Left colon (tissue), 2 donors: ENCODE measurements around the gene ZFP36. TPM values are rescaled to one million over a fixed set of nuclear protein-coding genes. Genes with fewer than 3 reads are reported as not detected.
"Not testable (repeated sequence)": the region's sequence is repeated elsewhere in the genome, so short reads cannot be mapped to it uniquely, and the experiment has no call there.

Experiments
- ATAC-seq: fragments of 200-7000 bp; cut with Tn5 transposase; one replicate; pipeline ENCODE4 v1.9.1; 2020; ENCODE audit warnings: mild to moderate bottlenecking, moderate library complexity
- DNase-seq, 2 donors: peaks; one replicate each; pipeline ENCODE4 v3.0.0-alpha.2; 2020
- intact Hi-C, 2 donors: fragments of 100-400 bp; cut with DNase I in 1 of 2; cut with micrococcal nuclease in 1 of 2; formaldehyde crosslinking; loops; one replicate each; pipeline versions ENCODE4 v1.11.2 to v1.14.0; 2022; cut with DNase I, micrococcal nuclease
- total RNA-seq, 2 donors: library from RNA; stranded (reverse); fragmentation: NEBNext Ultra II Directional; extraction: Animal tissue kit (Norgen Biotek cat#: 25700); gene quantifications; one replicate each; pipeline ENCODE4 v1.2.1, GENCODE V29; 2021
- donor health status: DM: no; HTN: no; CAD: no.
- donor health status: DM: yes; HTN: yes; CAD: no.

The ZFP36 gene
- total RNA-seq, 2 donors from 2014 or later = 152 to 391 TPM

- DNase-seq = no peak
- intact Hi-C loops = no loop called here
- no peak for ATAC-seq
Measured at GRCh38 chr19:39432677-39433025, 26.0 kb downstream of the ZFP36 start.

- DNase-seq (no peak), ATAC-seq (no peak)
- intact Hi-C loops = no loop called here
Measured at GRCh38 chr19:39433480-39434079, 26.9 kb downstream of the ZFP36 start.

- intact Hi-C loops = no loop called here
- no peak for DNase-seq
- no peak for ATAC-seq
Measured at GRCh38 chr19:39434123-39435076, 27.8 kb downstream of the ZFP36 start.

GRCh38 chr19:39435499-39436349 is 29.1 kb downstream of the ZFP36 start, which contains the start of gene RPS16:
RPS16 (minus strand) TSS chr19:39435949; CDS start chr19:39435895, 54 bp downstream.
- peak; percentile 99 for DNase-seq
- ATAC-seq = peak; percentile 97
- intact Hi-C loops = no loop called here

GRCh38 chr19:39436350-39436716 is 29.7 kb downstream of the ZFP36 start:
- no peak for DNase-seq
- intact Hi-C loops = no loop called here
- no peak for ATAC-seq

GRCh38 chr19:39438270-39438934 is 31.8 kb downstream of the ZFP36 start:
- no peak for ATAC-seq
- DNase-seq = no peak
- intact Hi-C loops = no loop called here

- intact Hi-C loops = loop anchor here in 1 of 2 donors (10.0 kb wide), 1 partner anchor 90 kb away; the partner anchor contains the start of gene EID2B
- ATAC-seq (peak; percentile 14), DNase-seq (peak in 1 of 2 donors; percentile 31)
Measured at GRCh38 chr19:39444598-39445195, 38.0 kb downstream of the ZFP36 start.

- ATAC-seq (peak; percentile 96), DNase-seq (peak; percentile 98)
- intact Hi-C loops = loop anchor here in 1 of 2 donors (10.0 kb wide), 1 partner anchor 89 kb away; the partner anchor contains the start of gene EID2B
Measured at GRCh38 chr19:39445196-39446111, 38.8 kb downstream of the ZFP36 start, which contains the start of gene SUPT5H. SUPT5H (plus strand) TSS chr19:39445582; CDS start chr19:39445891, 309 bp downstream.

GRCh38 chr19:39446365-39447084 is 39.9 kb downstream of the ZFP36 start:
- intact Hi-C loops = loop anchor here in 1 of 2 donors (10.0 kb wide), 1 partner anchor 88 kb away; the partner anchor contains the start of gene EID2B
- no peak for DNase-seq
- ATAC-seq = no peak

- ATAC-seq = no peak
- DNase-seq = no peak
- intact Hi-C loops = loop anchor here in 1 of 2 donors (10.0 kb wide), 1 partner anchor 87 kb away; the partner anchor contains the start of gene EID2B
Measured at GRCh38 chr19:39448271-39448670, 41.6 kb downstream of the ZFP36 start.

- DNase-seq (no peak), ATAC-seq (no peak)
- intact Hi-C loops = loop anchor here in 1 of 2 donors (10.0 kb wide), 1 partner anchor 86 kb away; the partner anchor contains the start of gene EID2B
Measured at GRCh38 chr19:39449116-39449797, 42.6 kb downstream of the ZFP36 start.

- ATAC-seq, intact Hi-C loops, DNase-seq: not testable (repeated sequence)
Measured at GRCh38 chr19:39451257-39451656, 44.6 kb downstream of the ZFP36 start.
